ENCODE results near the gene AUTS2.

AUTS2 gene

GRCh38 chr7:70334871-70335270 lies 736.6 kb downstream of the AUTS2 start:
- no peak overlapping the region for H3K4me3 ChIP-seq (ENCODE audit: low read depth, low read length)
- TF ChIP-seq, protein P1, sequence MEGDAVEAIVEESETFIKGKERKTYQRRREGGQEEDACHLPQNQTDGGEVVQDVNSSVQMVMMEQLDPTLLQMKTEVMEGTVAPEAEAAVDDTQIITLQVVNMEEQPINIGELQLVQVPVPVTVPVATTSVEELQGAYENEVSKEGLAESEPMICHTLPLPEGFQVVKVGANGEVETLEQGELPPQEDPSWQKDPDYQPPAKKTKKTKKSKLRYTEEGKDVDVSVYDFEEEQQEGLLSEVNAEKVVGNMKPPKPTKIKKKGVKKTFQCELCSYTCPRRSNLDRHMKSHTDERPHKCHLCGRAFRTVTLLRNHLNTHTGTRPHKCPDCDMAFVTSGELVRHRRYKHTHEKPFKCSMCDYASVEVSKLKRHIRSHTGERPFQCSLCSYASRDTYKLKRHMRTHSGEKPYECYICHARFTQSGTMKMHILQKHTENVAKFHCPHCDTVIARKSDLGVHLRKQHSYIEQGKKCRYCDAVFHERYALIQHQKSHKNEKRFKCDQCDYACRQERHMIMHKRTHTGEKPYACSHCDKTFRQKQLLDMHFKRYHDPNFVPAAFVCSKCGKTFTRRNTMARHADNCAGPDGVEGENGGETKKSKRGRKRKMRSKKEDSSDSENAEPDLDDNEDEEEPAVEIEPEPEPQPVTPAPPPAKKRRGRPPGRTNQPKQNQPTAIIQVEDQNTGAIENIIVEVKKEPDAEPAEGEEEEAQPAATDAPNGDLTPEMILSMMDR (IDR thresholded peaks at IDR 0.05; ENCODE audit: control insufficient read depth, extremely low read depth, insufficient read depth), result no peak
- no peak for DNase-seq (ENCODE audit: low read depth)

DNA sequence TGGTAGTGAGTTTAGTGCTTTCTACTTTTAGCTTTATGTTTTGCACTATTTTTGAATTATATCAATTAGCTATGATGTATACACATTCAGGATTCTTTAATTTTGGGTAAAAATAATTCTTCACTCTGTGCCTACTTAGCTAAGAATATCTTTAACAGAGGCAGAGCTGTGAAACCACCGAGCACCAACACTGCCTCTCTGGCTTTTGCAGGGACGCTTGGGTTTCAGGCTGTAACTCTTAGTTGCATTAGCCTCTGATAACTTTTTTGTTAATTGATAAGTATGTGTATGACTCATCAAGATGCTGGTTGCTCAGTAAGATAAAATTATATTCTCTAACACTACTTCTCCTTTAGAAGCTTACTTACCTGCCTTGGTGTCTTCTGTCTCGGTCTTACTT lies 738.3 kb downstream of the AUTS2 start:
- TF ChIP-seq, protein P1 (IDR thresholded peaks at IDR 0.05; ENCODE audit: control insufficient read depth, extremely low read depth, insufficient read depth), result no peak
- H3K4me3 ChIP-seq (ENCODE audit: low read depth, low read length), result no peak overlapping the region
- no peak for DNase-seq (ENCODE audit: low read depth)

DNA sequence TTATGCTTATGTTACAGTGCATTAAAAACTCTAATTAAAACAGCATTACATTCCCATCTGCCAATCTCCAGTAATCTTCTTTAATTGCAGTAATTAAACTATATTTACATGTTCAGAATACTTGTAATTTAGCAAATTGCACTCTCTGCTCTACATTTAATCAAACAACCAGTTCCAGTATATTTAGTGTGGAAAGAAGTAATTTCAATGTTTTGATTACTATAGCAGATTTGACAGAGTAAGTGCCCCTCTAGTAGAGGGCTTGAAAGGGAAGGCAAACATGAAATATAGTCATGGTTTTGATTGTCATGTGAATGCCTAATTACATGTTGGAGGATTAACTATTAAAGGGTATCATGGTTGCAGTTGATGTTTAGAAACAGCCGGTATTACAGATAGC lies 739.7 kb downstream of the AUTS2 start:
- no peak for DNase-seq (ENCODE audit: low read depth)
- H3K4me3 ChIP-seq (ENCODE audit: low read depth, low read length), result no peak overlapping the region
- TF ChIP-seq, protein P1 (IDR thresholded peaks at IDR 0.05; ENCODE audit: control insufficient read depth, extremely low read depth, insufficient read depth), result no peak

GRCh38 chr7:70340236-70340635 lies 742.0 kb downstream of the AUTS2 start:
- no peak for DNase-seq (ENCODE audit: low read depth)
- TF ChIP-seq, protein P1 (IDR thresholded peaks at IDR 0.05; ENCODE audit: control insufficient read depth, extremely low read depth, insufficient read depth), result no peak
- H3K4me3 ChIP-seq (ENCODE audit: low read depth, low read length), result no peak overlapping the region

- TF ChIP-seq, protein P1 (IDR thresholded peaks at IDR 0.05; ENCODE audit: control insufficient read depth, extremely low read depth, insufficient read depth), result no peak
- H3K4me3 ChIP-seq (ENCODE audit: low read depth, low read length), result no peak overlapping the region
- DNase-seq (ENCODE audit: low read depth), result no peak
Observed at GRCh38 chr7:70341446-70341845, 743.2 kb downstream of the AUTS2 start.

DNA sequence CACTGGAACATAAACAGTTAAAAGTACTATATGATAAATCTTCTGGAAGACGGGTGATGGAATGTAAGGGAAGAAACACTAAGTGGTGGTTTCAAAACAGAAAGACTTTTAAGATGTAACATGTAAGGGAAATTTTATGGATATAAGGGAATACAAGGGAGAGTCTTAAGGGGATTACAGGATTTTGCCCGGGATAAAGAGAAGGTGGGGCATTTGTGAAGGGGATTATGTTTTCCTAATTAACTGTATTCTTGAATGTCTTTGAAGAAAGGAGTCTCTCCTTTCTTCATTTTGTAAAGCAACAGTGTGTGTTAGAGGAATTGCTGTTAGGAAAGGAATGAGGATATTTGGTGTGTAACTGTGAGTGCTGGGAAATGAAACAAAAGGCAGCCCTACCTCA lies 745.2 kb downstream of the AUTS2 start:
- H3K4me3 ChIP-seq (ENCODE audit: low read depth, low read length), result no peak overlapping the region
- TF ChIP-seq, protein P1 (IDR thresholded peaks at IDR 0.05; ENCODE audit: control insufficient read depth, extremely low read depth, insufficient read depth), result no peak
- no peak for DNase-seq (ENCODE audit: low read depth)

GRCh38 chr7:70344726-70345125 lies 746.5 kb downstream of the AUTS2 start:
- TF ChIP-seq, protein P1 (IDR thresholded peaks at IDR 0.05; ENCODE audit: control insufficient read depth, extremely low read depth, insufficient read depth), result no peak

More at GRCh38 chr7:70344726-70345125, 746.5 kb downstream of the AUTS2 start:
- DNase-seq (ENCODE audit: low read depth), result no peak
- no peak overlapping the region for H3K4me3 ChIP-seq (ENCODE audit: low read depth, low read length)

Measured in LNCaP clone FGC (cell line).